PFSK-1 (cell line): ENCODE measurements around the gene CMC1.

Experiments used
- POLR2AphosphoS5 ChIP-seq: IDR thresholded peaks from 2 replicates; pipeline ENCODE4 v1.6.1; 2012; ENCODE audit warnings: low read depth, mild to moderate bottlenecking, control low read depth, low read length, moderate library complexity
- REST ChIP-seq, 2 experiments: IDR thresholded peaks; 2 replicates each; pipeline versions ENCODE4 v1.6.1 to v1.8.0; 2011 to 2012; ENCODE audit warnings: low read depth in 2 of 2, low read length in 2 of 2, control low read depth in 1 of 2, inconsistent platforms in 1 of 2, mild to moderate bottlenecking in 1 of 2, moderate library complexity in 1 of 2; ENCODE audit not compliant: insufficient read depth in 1 of 2
- SIN3A ChIP-seq: IDR thresholded peaks from 2 replicates; pipeline ENCODE4 v1.6.1; 2012; ENCODE audit warnings: mild to moderate bottlenecking, low read length, moderate library complexity, borderline replicate concordance; ENCODE audit not compliant: insufficient read depth
- TAF1 ChIP-seq: IDR thresholded peaks from 2 replicates; pipeline ENCODE4 v1.6.1; 2012; ENCODE audit warnings: low read length, control low read depth, borderline replicate concordance; ENCODE audit not compliant: insufficient read depth

DNA sequence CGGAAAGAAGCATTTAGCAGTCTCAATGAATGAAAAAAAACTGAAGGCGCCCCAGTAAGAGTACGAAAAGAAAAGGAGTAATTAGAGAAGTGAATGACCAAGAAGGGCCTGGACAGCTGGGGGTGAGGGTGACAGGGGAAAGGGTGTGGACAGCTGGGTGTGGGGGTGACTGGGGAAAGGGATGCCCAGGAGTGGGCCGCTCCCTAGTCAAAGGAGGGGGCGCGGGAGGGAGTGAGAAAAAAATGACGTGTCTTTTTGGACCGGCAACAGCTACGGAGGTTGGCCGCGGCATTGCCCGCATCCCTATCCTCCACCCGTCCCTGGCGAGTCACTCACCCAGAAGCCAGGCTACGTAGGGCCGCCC lies 106.8 kb downstream of the CMC1 start:
- TF ChIP-seq REST (IDR thresholded peaks at IDR 0.05; ENCODE audit: insufficient read depth in 1 of 2, low read depth in 2 of 2, low read length in 2 of 2) (no peak), POLR2AphosphoS5 (no peak), TAF1 (no peak), SIN3A (no peak)
